Tibial nerve (tissue), 4 donors: ENCODE results near the gene B3GAT1.

Source experiments
- CTCF ChIP-seq, 5 experiments: fragments of 200-600 bp in 3 of 5; fragments of 450-650 bp in 2 of 5; sonication (generic) in 3 of 5; IDR thresholded peaks; one replicate each; pipeline ENCODE4 v1.5.1; 2016 to 2019; ENCODE audit warnings: antibody characterized with exemption in 5 of 5, mild to moderate bottlenecking in 3 of 5, moderate library complexity in 2 of 5
- EP300 ChIP-seq, 2 donors: sonication (generic); formaldehyde crosslinking; IDR thresholded peaks; one replicate each; pipeline ENCODE4 v1.6.1; 2017; ENCODE audit warnings: antibody characterized with exemption in 2 of 2, mild to moderate bottlenecking in 1 of 2
- POLR2A ChIP-seq, 2 donors: fragments of 450-650 bp; IDR thresholded peaks; one replicate each; pipeline ENCODE4 v1.6.1; 2017; ENCODE audit warnings: antibody characterized with exemption in 2 of 2, mild to moderate bottlenecking in 2 of 2, moderate library complexity in 2 of 2

GRCh38 chr11:134343646-134344045, 68.4 kb downstream of the B3GAT1 start:
- no peak for TF ChIP-seq CTCF (IDR thresholded peaks at IDR 0.05)
- TF ChIP-seq POLR2A (IDR thresholded peaks at IDR 0.05), result no peak
- TF ChIP-seq EP300 (IDR thresholded peaks at IDR 0.05), result no peak
